SU-DHL-6 (cell line): ENCODE measurements around the gene FHL1.

Experiments
- H2AFZ ChIP-seq: fragments of 200-600 bp; sonication (generic); 2 replicates; pipeline ENCODE4 v1.6.1; 2014; ENCODE audit warnings: low read depth, mild to moderate bottlenecking, moderate library complexity, mixed read lengths, antibody characterized with exemption, low read length; ENCODE audit not compliant: severe bottlenecking
- H3F3A ChIP-seq: fragments of 200-600 bp; shearing (Covaris generic); 2 replicates; pipeline ENCODE4 v1.6.0; 2016; ENCODE audit warnings: antibody characterized with exemption, mild to moderate bottlenecking; ENCODE audit not compliant: insufficient read depth
- H3K27ac ChIP-seq: fragments of 200-600 bp; sonication (generic); 2 replicates; pipeline ENCODE4 v1.5.1; 2016; ENCODE audit warnings: low read depth, mild to moderate bottlenecking, low read length, moderate library complexity, mixed read lengths
- H3K27me3 ChIP-seq: fragments of 200-600 bp; sonication (generic), shearing (Covaris generic); 2 replicates; pipeline ENCODE4 v1.6.0; 2014; ENCODE audit warnings: mild to moderate bottlenecking, low read length
- H3K36me3 ChIP-seq: fragments of 200-600 bp; sonication (generic); 2 replicates; pipeline ENCODE4 v1.6.1; 2014; ENCODE audit warnings: mild to moderate bottlenecking, low read length, mixed read lengths
- H3K4me2 ChIP-seq: fragments of 300-600, 200-600 bp; shearing (Covaris generic), sonication (generic); 2 replicates; pipeline ENCODE4 v1.6.0; 2014; ENCODE audit warnings: low read length, low read depth, mild to moderate bottlenecking; ENCODE audit not compliant: poor library complexity, severe bottlenecking
- H3K4me3 ChIP-seq: fragments of 200-600 bp; sonication (generic); 2 replicates; pipeline ENCODE4 v1.5.1; 2014; ENCODE audit warnings: antibody characterized with exemption, low read length, mild to moderate bottlenecking, mixed read lengths; ENCODE audit not compliant: insufficient read depth, poor library complexity, severe bottlenecking
- H3K79me2 ChIP-seq: fragments of 200-600 bp; sonication (generic); 2 replicates; pipeline ENCODE4 v1.6.1; 2014; ENCODE audit warnings: mild to moderate bottlenecking, low read length, moderate library complexity; ENCODE audit not compliant: insufficient read depth
- H3K9ac ChIP-seq: fragments of 200-600 bp; sonication (generic); 2 replicates; pipeline ENCODE4 v1.7.0; 2014; ENCODE audit warnings: mild to moderate bottlenecking, low read length
- H3K9me2 ChIP-seq: fragments of 200-600 bp; sonication (generic); replicated peaks from 2 replicates; pipeline ENCODE4 v1.6.1; 2014; ENCODE audit warnings: low read length; ENCODE audit not compliant: insufficient read depth
- H3K9me3 ChIP-seq: fragments of 200-600 bp; sonication (generic); 2 replicates; pipeline ENCODE4 v1.6.1; 2014; ENCODE audit warnings: low read length, mixed read lengths; ENCODE audit not compliant: insufficient read depth
- H4K20me1 ChIP-seq: fragments of 200-600 bp; sonication (generic); 2 replicates; pipeline ENCODE4 v1.6.1; 2014; ENCODE audit warnings: low read depth, mild to moderate bottlenecking, antibody characterized with exemption, low read length, moderate library complexity, mixed read lengths
- EZH2phosphoT487 ChIP-seq: fragments of 200-600 bp; sonication (generic), shearing (Covaris generic); conservative IDR thresholded peaks from 2 replicates; pipeline ENCODE4 v1.6.1; 2018; ENCODE audit warnings: mild to moderate bottlenecking, antibody characterized with exemption, low read length, moderate library complexity, mixed read lengths
- TF ChIP-seq, protein P1 (sequence below): fragments of 200-600 bp; sonication (generic); IDR thresholded peaks from one replicate; pipeline ENCODE4 v1.5.1; 2017; ENCODE audit warnings: antibody characterized with exemption, mild to moderate bottlenecking, low read length, moderate library complexity; ENCODE audit not compliant: insufficient read depth, poor library complexity, severe bottlenecking

FHL1 gene

DNA sequence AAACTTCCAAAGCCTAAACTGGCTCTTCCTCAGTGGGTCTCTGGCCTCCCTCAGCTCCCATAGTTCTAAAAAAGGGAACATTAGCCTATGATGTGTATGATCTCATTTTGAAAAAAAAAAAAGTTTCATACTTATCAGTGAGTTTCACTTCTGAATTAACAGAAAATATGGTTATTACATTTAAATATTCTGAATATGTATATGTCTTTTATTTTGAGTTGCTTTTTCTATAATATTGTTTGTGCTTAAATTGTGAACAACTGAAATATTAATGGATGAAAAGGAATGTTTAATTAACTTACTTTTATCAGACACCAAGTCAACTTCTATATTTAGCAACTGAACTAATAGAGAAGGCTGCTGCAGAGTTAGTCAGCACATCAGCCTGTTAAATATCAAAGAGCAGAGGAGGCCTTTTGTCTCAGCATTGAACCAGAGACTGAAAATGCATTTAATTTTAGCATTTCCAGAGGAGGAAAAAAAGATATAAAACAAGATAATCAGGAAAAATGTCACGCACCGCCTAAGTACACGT lies 20.4 kb upstream of the FHL1 start:
- Histone ChIP-seq H3K79me2 (no peaks in the 10 kb centered on the region), H3F3A (no peaks in the 10 kb centered on the region), H3K27ac (no peak overlapping the region), H3K9ac (no peak overlapping the region), H3K4me2 (no peak overlapping the region), H3K4me3 (no peak overlapping the region), H3K9me3 (no peaks in the 10 kb centered on the region), H3K36me3 (no peaks in the 10 kb centered on the region), H2AFZ (no peak overlapping the region), H3K9me2 (no peaks in the 10 kb centered on the region), H4K20me1 (no peaks in the 10 kb centered on the region), H3K27me3 (no peaks in the 10 kb centered on the region)
- no peak for TF ChIP-seq EZH2phosphoT487
- TF ChIP-seq, protein P1, sequence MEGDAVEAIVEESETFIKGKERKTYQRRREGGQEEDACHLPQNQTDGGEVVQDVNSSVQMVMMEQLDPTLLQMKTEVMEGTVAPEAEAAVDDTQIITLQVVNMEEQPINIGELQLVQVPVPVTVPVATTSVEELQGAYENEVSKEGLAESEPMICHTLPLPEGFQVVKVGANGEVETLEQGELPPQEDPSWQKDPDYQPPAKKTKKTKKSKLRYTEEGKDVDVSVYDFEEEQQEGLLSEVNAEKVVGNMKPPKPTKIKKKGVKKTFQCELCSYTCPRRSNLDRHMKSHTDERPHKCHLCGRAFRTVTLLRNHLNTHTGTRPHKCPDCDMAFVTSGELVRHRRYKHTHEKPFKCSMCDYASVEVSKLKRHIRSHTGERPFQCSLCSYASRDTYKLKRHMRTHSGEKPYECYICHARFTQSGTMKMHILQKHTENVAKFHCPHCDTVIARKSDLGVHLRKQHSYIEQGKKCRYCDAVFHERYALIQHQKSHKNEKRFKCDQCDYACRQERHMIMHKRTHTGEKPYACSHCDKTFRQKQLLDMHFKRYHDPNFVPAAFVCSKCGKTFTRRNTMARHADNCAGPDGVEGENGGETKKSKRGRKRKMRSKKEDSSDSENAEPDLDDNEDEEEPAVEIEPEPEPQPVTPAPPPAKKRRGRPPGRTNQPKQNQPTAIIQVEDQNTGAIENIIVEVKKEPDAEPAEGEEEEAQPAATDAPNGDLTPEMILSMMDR, result no peak

DNA sequence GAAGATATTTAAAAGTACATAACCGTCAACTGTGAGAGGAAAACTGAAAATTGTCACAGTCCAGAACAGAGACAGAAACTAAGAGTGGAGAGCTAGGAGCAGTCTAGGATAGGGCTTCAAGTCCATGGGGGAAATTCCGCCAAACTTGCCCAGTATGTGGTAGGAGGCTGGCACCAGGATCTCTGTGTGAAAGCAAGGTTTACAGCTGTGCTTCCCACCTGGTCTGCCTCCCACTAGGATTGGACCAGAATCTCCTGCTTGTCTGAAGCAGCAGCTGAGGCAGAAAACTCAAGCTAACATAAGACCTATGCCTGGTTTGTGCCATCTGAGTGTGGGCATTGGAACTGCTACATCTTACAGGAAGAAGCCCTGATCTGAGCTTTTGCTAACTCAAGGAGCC lies 18.6 kb upstream of the FHL1 start:
- H3K27ac ChIP-seq, result no peak overlapping the region
- H3F3A ChIP-seq, result no peaks in the 10 kb centered on the region
- H3K4me3 ChIP-seq, result no peak overlapping the region
- no peaks in the 10 kb centered on the region for H4K20me1 ChIP-seq
- no peak overlapping the region for H3K9ac ChIP-seq
- H3K9me3 ChIP-seq, result no peaks in the 10 kb centered on the region
- no peak overlapping the region for H2AFZ ChIP-seq
- no peaks in the 10 kb centered on the region for H3K36me3 ChIP-seq
- H3K9me2 ChIP-seq, result no peaks in the 10 kb centered on the region
- H3K79me2 ChIP-seq, result no peaks in the 10 kb centered on the region
- no peak overlapping the region for H3K4me2 ChIP-seq
- no peaks in the 10 kb centered on the region for H3K27me3 ChIP-seq
- TF ChIP-seq, protein P1, result no peak
- TF ChIP-seq EZH2phosphoT487, result no peak

DNA sequence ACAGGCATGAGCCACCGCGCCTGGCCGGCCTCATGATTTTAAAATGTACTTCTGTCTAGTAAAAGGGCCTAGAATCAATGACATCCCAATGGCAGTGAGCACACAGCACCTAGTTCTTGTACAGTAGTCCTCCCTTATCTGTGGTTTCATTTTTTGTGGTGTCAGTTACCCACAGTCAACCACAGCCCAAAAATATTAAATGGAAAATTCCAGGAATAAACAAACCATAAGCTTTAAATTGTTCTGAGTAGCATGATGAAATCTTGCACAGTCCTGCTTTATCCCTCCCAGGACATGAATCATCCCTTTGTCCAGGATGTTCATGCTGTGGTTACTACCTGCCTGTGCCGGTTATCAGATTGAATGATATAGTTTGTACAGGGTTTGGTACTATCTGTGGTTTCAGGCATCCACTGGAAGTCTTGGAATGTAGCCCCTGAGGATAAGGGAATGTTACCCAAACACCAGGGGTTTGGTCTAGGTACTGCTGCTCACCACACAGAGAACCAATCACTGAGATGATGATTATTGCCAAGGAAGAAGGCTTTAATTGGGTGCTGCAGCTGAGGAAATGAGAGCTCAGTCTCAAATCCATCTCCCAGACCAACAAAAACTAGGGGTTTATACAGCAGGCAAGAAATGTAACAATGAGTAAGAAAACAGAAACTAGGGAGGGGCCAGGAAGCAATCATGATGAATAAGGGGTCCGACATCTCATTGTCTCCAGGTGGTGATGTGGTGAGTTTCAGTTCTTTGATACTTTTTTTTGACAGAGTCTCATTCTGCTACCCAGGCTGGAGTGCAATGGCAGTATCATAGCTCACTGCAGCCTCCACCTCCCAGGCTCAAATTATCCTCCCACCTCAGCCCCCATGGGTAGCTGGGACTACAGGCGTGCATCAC lies 16.2 kb upstream of the FHL1 start:
- H3K9ac ChIP-seq, result no peak overlapping the region
- H3K4me3 ChIP-seq, result no peak overlapping the region
- no peaks in the 10 kb centered on the region for H3K79me2 ChIP-seq
- no peak overlapping the region for H3K27ac ChIP-seq
- H3F3A ChIP-seq, result no peaks in the 10 kb centered on the region
- no peaks in the 10 kb centered on the region for H3K27me3 ChIP-seq
- H4K20me1 ChIP-seq, result no peaks in the 10 kb centered on the region
- TF ChIP-seq EZH2phosphoT487, result no peak
- TF ChIP-seq, protein P1, result no peak
- no peaks in the 10 kb centered on the region for H3K9me2 ChIP-seq
- H3K4me2 ChIP-seq, result no peak overlapping the region
- no peaks in the 10 kb centered on the region for H3K9me3 ChIP-seq
- no peak overlapping the region for H2AFZ ChIP-seq
- no peaks in the 10 kb centered on the region for H3K36me3 ChIP-seq
